Measurements from ENCODE around the gene INTS7.

The INTS7 gene

GRCh38 chr1:211901945-211902344 is 133.4 kb downstream of the INTS7 start:
- no peaks in the 10 kb centered on the region for H3K4me1 Mint-ChIP-seq
- H3K4me3 Mint-ChIP-seq: no peak overlapping the region
- peaks cover 15% of the 10 kb centered on the region for H3K9me3 Mint-ChIP-seq
- no peak overlapping the region for H3K27ac Mint-ChIP-seq
- no peaks in the 10 kb centered on the region for H3K36me3 Mint-ChIP-seq (ENCODE audit: low read depth)
- TF ChIP-seq, protein P1, sequence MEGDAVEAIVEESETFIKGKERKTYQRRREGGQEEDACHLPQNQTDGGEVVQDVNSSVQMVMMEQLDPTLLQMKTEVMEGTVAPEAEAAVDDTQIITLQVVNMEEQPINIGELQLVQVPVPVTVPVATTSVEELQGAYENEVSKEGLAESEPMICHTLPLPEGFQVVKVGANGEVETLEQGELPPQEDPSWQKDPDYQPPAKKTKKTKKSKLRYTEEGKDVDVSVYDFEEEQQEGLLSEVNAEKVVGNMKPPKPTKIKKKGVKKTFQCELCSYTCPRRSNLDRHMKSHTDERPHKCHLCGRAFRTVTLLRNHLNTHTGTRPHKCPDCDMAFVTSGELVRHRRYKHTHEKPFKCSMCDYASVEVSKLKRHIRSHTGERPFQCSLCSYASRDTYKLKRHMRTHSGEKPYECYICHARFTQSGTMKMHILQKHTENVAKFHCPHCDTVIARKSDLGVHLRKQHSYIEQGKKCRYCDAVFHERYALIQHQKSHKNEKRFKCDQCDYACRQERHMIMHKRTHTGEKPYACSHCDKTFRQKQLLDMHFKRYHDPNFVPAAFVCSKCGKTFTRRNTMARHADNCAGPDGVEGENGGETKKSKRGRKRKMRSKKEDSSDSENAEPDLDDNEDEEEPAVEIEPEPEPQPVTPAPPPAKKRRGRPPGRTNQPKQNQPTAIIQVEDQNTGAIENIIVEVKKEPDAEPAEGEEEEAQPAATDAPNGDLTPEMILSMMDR (IDR thresholded peaks at IDR 0.05): no peak
- peaks cover 11% of the 10 kb centered on the region for H3K27me3 Mint-ChIP-seq (ENCODE audit: low read depth, poor library complexity)
- no peak for DNase-seq

DNA sequence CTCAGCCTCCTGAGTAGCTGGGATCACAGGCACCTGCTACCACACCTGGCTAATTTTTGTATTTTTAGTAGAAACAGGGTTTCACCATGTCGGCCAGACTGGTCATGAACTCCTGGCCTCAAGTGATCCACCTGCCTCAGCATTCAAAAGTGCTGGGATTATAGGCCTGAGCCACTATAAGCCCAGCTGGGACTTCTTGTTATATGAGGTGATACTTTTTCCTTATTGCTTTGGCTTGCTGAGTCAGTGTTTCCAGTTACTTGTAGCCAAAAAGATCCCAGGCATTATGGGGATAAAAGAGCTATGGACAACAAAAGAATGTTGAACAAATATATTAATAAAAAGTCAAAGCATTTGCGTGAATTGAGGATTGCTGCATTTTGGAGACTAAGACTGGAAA is 134.9 kb downstream of the INTS7 start:
- H3K4me3 Mint-ChIP-seq: no peak overlapping the region
- no peak for DNase-seq
- TF ChIP-seq, protein P1 (IDR thresholded peaks at IDR 0.05): no peak
- H3K27ac Mint-ChIP-seq: no peak overlapping the region
- no peaks in the 10 kb centered on the region for H3K36me3 Mint-ChIP-seq (ENCODE audit: low read depth)
- peaks cover 15% of the 10 kb centered on the region for H3K9me3 Mint-ChIP-seq
- peaks cover 9% of the 10 kb centered on the region for H3K27me3 Mint-ChIP-seq (ENCODE audit: low read depth, poor library complexity)
- H3K4me1 Mint-ChIP-seq: no peaks in the 10 kb centered on the region

- Mint-ChIP-seq H3K36me3 (ENCODE audit: low read depth) (no peaks in the 10 kb centered on the region), H3K4me1 (no peaks in the 10 kb centered on the region), H3K27ac (no peak overlapping the region), H3K4me3 (no peak overlapping the region), H3K27me3 (ENCODE audit: low read depth, poor library complexity) (peaks cover 12% of the 10 kb centered on the region), H3K9me3 (peaks cover 3% of the 10 kb centered on the region)
- no peak for DNase-seq
- TF ChIP-seq, protein P1 (IDR thresholded peaks at IDR 0.05): no peak
These were observed 138.4 kb downstream of the INTS7 start for GRCh38 chr1:211896958-211897357.

DNA sequence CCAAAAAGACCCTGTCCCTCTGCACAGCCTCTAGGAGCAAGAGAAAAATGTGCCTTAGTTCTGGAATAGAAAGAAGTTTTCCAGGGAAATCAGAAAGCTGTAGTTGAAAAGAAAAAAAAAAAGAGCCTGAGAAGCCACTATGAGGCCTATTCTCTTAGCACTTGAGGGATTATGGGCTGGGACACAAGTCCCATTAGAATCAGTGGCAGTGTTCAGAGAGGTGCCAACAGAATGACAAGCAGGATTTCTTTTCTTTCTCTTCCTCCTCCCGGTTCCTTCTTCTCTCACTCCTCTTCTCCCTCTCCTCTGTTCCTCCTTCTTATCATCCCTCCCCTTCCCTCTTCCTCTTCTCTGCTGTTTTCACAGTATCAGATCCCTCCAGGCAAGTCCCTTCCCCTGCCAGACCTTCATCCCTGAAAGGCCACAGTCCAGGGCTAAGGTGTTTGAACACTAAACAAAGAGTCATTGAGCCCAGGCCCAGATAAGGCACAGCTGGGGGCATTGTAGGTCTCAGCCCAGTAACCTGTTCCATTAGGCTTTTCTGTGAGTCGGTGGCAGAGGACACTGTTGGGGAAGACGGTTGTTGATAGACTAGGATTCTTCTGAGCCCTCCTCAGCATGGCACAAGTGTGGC is 140.1 kb downstream of the INTS7 start:
- Mint-ChIP-seq H3K27me3 (ENCODE audit: low read depth, poor library complexity) (peaks cover 20% of the 10 kb centered on the region), H3K4me1 (no peaks in the 10 kb centered on the region), H3K27ac (no peak overlapping the region), H3K4me3 (no peak overlapping the region), H3K36me3 (ENCODE audit: low read depth) (no peaks in the 10 kb centered on the region), H3K9me3 (peaks cover under 1% of the 10 kb centered on the region)
- DNase-seq: no peak
- TF ChIP-seq, protein P1 (IDR thresholded peaks at IDR 0.05): no peak

DNA sequence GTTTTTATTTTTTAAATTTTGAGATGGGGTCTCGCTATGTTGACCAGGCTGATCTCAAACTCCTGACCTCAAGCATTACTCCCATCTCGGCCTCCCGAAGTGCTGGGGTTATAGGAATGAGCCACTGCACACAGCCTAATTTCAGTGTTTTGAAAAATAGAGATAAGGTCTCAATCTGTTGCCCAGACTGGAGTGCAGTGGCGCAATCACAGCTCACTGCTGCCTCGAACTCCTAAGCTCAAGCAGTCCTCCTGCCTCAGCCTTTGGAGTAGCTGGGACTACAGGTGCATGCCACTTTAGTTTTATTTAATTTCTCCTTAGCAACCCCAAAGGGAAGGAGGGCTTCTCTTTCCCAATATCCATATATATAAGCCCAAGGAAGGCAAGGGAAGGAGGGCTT is 141.0 kb downstream of the INTS7 start:
- H3K27me3 Mint-ChIP-seq (ENCODE audit: low read depth, poor library complexity): peaks cover 16% of the 10 kb centered on the region
- H3K27ac Mint-ChIP-seq: no peak overlapping the region
- H3K9me3 Mint-ChIP-seq: peaks cover 4% of the 10 kb centered on the region
- H3K4me1 Mint-ChIP-seq: peaks cover under 1% of the 10 kb centered on the region
- TF ChIP-seq, protein P1 (IDR thresholded peaks at IDR 0.05): no peak
- H3K36me3 Mint-ChIP-seq (ENCODE audit: low read depth): no peaks in the 10 kb centered on the region
- H3K4me3 Mint-ChIP-seq: no peak overlapping the region
- DNase-seq: no peak

- H3K4me1 Mint-ChIP-seq: peaks cover 5% of the 10 kb centered on the region
- H3K27ac Mint-ChIP-seq: no peak overlapping the region
- no peaks in the 10 kb centered on the region for H3K36me3 Mint-ChIP-seq (ENCODE audit: low read depth)
- peaks cover 22% of the 10 kb centered on the region for H3K27me3 Mint-ChIP-seq (ENCODE audit: low read depth, poor library complexity)
- H3K4me3 Mint-ChIP-seq: no peak overlapping the region
- DNase-seq: no peak
- TF ChIP-seq, protein P1 (IDR thresholded peaks at IDR 0.05): no peak
- H3K9me3 Mint-ChIP-seq: peaks cover 4% of the 10 kb centered on the region
These were observed 142.1 kb downstream of the INTS7 start for GRCh38 chr1:211893260-211893659.

Data from nephron progenitor cell (in vitro differentiated cells).